HG03575 (cell line): ENCODE results near the gene HIBADH.

Experiments used
- ATAC-seq: cut with Tn5 transposase; IDR thresholded peaks from one replicate; pipeline ENCODE4 v1.9.1; 2021; ENCODE audit not compliant: unreplicated experiment, insufficient number of reproducible peaks, low FRiP score; ENCODE audit errors: extremely low read depth

HIBADH gene

GRCh38 chr7:27576360-27576944 lies 86.2 kb downstream of the HIBADH start:
- no peak for ATAC-seq

DNA sequence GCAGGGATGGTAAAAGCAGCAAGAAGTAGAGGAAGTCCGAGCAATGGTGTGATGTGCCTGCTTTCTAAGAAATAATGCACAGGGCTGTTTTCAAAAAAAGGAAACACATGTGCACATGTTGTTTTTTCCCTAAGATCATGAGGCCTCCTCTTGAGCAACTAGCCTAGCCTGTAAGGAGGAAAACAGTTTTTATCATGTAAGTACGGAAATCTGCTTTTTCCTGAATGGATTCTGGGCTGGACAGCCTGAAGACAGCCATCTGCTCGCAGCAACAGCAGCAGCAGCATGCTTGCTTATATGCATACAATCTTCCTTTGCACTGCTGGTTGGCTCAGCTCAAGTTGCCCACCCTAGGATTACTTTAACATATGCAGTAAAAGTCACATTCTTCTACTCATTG lies 87.1 kb downstream of the HIBADH start:
- no peak for ATAC-seq

DNA sequence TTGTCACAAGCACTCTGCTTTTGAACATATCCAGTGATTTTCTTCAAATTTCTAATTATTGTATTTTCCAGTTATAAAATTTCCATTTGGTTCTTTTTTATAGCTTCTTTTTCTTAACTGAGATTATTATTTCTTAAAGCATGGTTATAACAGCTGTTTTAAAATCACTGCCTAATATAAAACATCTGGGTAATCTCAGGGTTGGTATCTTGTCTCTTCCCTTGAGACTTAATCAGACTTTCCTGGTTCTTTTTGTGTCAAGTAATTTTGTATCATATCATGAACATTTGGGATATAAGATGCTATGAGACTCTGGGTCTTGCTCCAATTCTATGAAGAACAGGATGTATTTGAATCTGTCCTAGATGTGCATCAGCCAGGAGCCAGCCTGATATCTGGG lies 93.6 kb downstream of the HIBADH start:
- no peak for ATAC-seq

DNA sequence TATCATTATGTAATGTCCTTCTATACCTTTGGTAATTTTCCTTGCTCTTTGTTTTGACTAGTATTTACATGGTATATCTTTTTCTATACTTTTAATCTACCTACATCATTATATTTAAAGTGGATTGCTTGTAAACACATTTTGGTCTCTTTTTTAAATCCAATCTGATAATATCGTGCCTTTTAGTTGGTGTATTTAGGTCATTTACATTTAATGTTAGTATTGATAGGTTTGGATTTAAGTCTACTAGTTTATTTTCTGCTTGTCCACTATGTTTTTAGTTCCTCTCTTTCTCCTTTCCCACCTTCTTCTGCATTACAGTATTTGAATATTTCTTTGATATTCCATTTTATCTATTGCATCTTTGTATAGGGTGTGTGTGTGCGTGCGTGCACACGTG lies 95.4 kb downstream of the HIBADH start:
- ATAC-seq: no peak

GRCh38 chr7:27564881-27565482 lies 97.7 kb downstream of the HIBADH start:
- no peak for ATAC-seq

DNA sequence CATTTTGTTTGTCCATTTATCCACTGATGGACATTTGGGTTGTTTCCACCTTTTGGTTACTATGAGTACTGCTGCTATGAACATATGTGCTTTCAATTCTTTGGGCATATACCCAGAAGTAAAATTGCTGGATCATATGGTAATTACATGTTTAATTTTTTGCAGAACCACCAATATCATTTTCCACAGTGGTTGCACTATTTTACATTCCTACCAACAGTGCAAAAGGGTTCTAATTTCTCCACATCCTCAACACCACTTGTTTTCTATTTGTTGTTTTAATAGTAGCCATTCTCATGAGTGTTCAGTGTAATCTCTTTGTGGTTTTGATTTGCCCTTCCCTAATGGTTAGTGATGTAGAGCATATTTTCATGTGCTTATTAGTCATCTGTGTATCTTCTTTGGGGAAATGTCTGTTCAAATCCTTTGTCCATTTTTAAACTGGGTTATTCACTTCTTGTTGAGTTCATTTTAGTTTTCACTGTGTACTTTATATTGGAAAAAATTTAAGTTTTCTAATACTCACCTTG lies 101.9 kb downstream of the HIBADH start:
- ATAC-seq: no peak

DNA sequence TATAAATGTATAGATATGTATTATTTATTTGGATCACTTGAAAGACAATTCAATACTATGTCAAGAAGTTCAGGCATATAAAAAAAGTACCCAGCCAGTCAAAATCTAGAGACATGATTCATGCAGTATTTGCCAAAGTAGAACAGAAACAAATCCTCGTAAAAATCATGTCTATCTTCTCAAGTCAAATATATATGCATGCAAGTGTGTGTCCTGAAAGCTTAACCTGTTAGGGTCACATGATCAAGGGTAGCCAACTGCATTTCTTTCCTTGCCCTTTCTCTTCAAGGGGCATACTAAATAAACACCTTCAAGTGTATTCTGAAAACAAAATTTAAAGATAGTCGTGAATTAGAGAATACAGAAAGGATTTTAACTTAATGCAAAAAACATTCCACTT lies 107.0 kb downstream of the HIBADH start:
- no peak for ATAC-seq

GRCh38 chr7:27554826-27555225 lies 107.9 kb downstream of the HIBADH start:
- no peak for ATAC-seq

- ATAC-seq: no peak
Measured at GRCh38 chr7:27553273-27553672, 109.4 kb downstream of the HIBADH start.

GRCh38 chr7:27551803-27552400 lies 110.8 kb downstream of the HIBADH start:
- no peak for ATAC-seq

- ATAC-seq: no peak
Measured at GRCh38 chr7:27549606-27550005, 113.1 kb downstream of the HIBADH start.

DNA sequence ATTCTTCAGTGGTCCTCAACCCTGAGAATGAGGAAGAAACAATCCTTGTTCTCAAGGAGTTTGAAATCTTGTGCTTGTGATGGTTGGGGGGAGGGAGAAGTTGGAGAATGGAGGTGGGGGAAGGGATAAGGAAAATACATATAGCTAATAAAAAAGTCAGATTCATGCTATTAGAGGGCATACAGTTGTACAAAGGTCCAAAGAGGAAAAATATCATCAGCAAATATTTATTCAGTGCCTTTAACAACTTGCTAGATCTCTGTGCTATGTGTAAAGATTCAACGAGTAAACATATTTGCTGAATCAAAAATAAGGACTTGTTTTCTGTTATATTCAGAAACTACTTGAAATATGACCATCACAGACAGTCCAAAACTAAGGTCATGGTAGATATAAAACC lies 114.4 kb downstream of the HIBADH start:
- ATAC-seq: no peak

- ATAC-seq: no peak
Measured at GRCh38 chr7:27547401-27547800, 115.3 kb downstream of the HIBADH start.

- ATAC-seq: no peak
Measured at GRCh38 chr7:27546610-27547009, 116.1 kb downstream of the HIBADH start.

DNA sequence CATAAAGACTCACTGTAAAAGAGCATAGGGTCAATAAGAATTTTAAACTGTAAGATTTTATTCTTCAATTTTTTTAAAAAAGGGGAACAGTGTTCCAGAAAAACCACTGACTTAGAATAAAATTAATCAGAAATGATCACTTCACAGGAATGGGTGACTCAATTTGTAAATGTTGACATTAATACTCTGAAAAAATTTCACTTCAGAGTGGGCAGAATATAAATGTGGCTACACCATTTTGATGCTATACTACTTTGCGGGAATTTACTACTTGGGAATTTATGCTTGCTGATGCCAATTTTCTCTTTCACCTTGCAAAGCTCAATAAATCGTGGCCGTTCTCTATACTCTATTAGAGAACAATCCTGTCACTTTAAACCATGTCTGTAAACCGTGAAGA lies 126.9 kb downstream of the HIBADH start:
- ATAC-seq: no peak

GRCh38 chr7:27533652-27534081 lies 129.0 kb downstream of the HIBADH start:
- ATAC-seq: no peak

DNA sequence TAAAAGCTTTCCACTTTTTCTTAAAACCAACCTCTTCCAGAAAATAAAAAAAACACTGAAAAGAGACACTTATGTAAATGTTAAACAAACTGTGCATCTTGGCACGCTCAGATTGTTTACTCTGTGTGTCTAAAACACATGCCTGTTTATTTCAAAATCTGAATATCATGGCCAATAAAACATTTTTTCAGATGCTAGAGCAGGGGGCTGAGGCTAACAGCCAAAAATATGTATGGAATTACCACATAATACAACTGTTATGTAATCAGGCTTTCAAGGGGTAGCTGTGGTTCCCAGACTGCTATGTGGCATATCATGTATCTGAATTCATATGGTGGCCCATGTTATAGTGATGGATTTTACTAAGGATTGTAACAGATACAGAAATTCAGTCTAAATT lies 130.4 kb downstream of the HIBADH start:
- no peak for ATAC-seq

GRCh38 chr7:27527348-27527714 lies 135.4 kb downstream of the HIBADH start:
- no peak for ATAC-seq

DNA sequence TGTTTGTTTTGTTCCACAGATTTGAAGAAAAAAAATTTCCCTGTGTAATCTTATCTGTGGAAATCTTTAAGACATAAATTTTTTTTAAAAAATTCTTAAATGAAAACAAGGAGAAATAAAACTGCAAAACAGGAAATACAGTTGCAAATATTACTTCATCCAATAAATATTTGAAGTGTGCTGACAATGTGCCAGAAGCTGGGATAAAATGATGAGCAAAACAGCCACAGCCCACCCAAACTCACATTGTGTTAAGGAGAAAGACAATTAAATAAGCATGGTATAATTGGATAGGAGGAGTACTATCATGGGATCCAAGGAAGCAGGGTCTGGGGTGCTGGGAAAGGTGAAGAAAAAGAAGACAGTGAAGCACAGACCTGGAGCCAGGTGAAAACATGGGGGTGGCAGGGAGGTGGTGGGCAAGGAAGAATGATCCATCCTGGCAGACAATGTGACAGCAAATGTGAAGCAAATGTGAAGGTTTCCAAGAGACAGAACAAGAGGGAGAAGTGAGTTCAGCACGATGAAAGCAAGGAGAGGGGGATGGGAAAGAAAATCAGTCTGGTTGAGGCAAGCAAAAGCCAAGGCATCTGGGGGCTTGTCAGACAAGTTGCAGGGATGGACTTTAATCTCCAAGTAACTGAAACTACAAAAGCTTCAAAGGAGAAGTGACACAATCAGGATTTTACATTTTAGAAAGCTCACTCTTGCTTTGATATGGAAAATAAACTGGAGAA lies 135.9 kb downstream of the HIBADH start:
- no peak for ATAC-seq

DNA sequence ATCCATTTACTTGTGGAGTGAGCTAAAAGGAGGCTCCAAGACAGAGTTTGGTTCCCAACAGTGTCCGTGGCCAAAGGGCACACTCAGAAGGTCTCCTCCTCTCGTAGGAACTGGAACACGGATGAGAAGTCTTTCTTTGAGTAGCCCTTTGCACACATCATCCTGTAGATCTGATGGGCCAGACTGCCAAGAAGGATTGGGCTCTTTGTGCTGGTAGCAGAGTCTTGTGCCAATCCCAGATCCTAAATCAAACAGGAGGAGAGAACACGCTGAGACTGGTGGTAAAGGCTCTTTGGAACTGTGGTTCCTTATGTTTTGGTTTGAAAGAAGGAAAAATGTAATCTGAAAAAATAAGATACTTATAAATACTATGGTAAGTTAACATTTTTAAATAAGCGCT lies 136.6 kb downstream of the HIBADH start:
- ATAC-seq: no peak
